NCI-H1417 treated with DMSO at 0.1 percent for 48 hours (cell line): Measurements from ENCODE around the gene AMIGO1.
"Not testable (repeated sequence)": the region's sequence is repeated elsewhere in the genome, so short reads cannot be mapped to it uniquely, and the experiment has no call there.

Source experiments
- DNase-seq: peaks from one replicate; lab custom pipeline; 2025; lab: John Stamatoyannopoulos, UW

AMIGO1 gene

DNA sequence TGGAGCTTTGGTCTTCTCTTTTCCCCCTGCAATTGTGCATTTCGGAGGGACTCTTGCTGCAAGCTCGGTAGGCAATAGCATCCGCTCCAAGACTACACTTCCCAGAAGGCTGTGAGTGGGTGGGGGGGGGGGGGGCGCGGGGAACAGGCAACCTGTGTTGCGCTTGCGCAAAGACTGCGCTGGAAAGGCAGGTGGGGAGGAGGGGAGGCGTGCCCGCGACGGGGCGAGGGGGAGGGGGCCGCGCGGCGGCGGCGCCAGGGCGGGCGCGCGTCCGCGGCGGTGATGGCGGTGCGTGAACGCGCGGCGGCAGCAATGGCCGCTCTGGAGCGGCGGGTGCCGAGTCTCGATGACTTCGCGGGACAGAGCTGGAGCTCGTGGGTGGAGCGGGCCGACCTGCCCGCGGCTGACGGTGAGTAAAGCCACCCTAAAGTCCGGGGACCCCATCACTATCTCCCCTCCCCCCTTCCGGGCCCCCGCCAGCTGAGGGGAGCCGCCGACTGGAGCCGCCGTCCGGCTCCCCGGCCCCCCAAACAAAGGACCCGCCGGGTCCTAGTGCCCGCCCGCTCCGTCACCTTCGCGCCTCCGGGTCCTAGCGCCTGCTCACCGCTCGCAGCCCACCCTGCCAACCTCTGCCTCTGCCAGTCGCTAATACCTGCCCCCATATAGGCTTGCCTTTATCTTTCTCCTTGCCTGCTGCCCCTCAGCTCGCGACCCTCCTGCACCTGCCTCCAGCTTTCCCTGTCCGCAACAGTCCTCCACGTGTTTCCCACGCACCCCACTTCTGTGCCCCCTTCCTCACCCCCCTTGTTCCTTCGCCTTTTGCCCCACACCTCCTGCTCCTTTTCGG is 25.6 kb downstream of the AMIGO1 start, which contains the start of gene ATXN7L2:
ATXN7L2 (plus strand) TSS at position 234 of the 847 bp plus-strand sequence; CDS start at position 283, 49 bp downstream.
- peak; percentile 65 for DNase-seq

DNA sequence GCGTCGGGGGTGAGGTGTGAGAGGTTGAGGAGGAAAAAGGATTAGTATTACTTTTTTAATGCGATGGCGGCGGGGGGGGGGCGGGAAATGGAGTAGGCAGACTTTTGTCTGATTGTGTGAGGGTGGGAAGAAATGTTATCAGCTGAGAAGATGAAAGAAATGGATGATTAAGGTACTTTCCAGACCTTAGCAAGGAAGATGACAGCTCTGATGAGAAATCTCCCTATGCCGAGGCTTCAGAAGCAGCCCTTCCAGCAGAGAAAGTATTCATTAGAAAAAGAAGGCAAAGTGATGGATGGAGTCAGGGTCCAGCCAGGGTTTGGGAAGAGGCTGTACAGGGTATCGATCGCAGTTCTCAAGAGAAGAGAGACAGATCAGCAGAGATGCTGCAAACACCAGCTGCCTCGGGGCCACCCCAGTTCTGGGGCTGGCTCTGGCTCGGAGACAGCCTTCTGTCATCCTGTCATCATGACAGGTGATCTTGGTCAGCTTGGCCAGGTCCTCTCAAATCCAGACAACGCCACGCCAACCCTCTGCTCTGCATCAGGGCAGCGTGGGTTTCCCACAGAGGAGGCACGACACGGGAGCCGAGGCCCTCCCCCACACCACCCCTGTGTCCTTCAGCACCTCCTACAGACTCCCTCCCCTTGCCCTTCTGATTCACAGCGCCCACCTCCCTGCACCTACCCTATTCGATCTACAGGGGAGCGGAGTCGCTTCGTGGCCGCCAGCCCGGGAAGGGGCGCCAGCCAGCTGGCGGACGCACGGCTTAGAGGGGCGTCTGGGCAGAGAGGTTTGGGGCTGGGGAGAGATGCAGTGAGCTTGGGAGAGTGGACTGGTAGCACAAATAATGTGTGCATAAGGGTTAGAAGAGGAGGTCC is 26.5 kb downstream of the AMIGO1 start:
- no peak for DNase-seq

DNA sequence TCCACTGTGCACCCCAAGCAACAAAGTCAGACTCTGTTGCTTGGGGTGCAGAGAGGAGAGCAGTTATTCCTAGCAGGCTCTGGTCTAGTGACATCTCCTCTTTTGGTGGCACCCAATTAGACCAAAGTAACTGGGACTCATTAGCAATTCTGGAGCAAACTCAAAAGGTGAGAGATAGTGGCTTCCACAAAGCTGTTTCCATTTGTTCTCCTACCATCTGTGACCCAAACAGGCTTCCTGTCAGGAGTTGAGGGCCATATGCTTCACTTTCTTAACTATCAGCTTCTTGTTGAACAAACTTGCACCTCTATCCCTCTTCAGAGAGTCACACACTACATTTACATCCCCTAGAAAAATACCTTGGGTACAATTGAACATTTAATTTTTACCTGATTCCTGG is 27.3 kb downstream of the AMIGO1 start:
- no peak for DNase-seq

DNA sequence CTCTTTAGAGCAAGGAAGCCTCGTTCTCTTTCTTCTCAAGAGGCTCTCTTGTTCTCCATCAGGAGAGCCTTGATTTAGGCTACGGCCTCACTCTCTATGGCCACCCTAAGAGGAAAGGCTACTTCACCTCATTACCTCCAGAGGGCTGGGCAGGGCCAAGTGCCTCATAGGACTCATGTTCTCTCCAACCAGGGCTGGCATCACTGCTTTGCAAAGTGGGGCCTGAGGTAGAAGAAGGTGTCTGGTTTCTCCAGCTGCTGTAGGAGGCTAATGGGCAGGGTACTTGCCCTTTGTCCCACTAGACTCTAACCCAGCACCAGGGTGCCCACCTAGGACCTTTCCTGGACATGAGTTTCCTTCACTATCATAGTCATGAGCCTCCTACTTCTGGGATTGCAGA is 27.9 kb downstream of the AMIGO1 start:
- DNase-seq, result no peak

DNA sequence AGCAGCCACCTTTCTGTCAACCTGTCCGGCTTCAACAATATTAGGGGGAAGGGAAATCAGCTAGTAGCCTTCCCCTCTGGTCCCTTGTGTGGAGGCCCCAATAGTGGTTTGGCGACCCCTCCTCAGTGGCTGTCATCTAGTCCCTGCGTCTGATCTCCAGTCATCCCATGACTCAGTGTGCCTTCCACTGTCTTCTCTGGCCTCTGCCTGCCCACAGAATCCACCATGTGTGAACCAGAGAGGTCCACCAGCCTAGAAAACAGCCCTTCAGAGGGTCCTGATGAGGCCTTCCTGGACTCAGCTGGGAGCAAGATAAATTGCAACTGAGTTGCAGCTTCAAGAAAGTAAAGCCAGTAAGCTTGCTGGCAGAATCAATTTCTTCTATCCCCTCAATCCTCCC is 29.6 kb downstream of the AMIGO1 start:
- DNase-seq, result no peak

DNA sequence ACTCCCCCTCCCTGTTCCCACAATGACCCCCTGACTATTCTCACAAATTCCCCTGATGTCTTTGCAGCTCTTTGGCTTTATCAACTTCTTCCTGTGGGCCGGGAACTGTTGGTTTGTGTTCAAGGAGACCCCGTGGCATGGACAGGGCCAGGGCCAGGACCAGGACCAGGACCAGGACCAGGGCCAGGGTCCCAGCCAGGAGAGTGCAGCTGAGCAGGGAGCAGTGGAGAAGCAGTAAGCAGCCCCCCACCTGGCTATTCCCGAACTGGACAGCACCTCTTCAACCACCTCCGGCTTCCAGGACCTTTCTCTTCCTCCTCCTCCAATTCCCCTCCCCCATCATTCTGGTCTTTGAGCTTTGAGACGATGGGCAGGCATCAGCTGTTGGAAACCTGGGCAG is 30.2 kb downstream of the AMIGO1 start:
- no peak for DNase-seq

DNA sequence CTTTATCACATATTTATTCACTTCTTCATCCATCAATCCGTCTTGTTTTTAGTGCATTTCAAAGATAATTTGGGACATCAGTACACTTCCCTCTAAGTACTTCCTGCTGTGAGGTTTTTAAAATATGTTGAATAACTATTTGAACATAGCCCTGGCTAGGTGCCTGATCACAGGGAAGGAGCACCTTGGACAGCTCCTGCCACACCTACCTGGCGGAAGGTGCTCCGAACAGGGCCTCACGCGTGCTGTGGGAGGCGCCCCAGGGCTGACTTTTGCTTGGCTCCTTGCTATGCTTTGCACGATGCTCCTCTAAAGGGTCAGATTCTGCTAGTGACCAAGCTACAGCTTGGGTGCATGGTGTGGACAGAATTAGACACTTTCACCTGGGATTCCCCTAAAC is 30.7 kb downstream of the AMIGO1 start:
- DNase-seq, result no peak

DNA sequence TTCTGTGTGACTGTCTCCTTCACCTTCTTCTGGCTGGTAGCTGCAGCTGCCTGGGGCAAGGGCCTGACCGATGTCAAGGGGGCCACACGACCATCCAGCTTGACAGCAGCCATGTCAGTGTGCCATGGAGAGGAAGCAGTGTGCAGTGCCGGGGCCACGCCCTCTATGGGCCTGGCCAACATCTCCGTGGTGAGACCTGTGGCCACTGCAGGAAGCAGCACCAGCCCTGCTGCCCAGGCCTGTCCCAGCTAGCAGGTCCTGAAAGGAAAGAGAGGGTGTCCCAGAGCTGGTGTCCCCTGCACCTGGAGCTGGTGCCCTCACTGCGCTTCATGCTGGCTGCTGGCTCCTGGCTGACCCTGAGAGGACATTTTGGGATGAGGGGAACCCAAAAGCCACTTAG is 31.7 kb downstream of the AMIGO1 start:
- DNase-seq, result no peak

DNA sequence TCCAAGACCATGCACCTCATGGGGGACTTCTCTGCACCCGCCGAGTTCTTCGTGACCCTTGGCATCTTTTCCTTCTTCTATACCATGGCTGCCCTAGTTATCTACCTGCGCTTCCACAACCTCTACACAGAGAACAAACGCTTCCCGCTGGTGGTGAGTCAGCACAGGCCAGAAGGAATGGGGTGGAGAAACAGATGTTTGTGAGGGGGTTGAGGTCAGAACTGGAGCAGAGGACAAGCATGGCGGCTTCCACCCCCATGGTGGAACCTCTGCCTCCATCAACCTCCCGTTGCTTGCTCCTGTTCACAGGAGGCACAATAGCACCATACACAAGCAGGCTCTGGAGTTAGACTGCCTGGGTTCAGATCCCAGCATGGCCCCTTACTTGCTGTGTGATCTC is 32.7 kb downstream of the AMIGO1 start:
- no peak for DNase-seq

DNA sequence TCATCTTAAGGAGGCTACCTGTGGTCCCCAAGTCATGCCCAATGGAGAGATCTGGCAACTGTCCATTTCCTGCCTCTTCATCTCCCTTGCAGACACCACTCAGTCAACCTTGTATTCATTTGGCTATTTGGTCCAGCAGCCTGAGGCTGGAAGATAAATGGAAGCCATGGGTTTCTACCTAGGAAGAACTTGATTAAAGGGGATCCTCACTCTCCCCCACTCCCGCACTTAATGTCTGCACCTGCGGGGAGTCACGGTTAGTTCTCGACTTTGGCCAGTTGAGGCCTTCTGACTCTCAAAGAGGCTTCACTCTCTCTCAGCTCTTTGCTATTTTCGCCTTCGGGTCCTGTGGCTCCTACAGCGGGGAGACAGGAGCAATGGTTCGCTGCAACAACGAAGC is 34.3 kb downstream of the AMIGO1 start:
- DNase-seq, result no peak

DNA sequence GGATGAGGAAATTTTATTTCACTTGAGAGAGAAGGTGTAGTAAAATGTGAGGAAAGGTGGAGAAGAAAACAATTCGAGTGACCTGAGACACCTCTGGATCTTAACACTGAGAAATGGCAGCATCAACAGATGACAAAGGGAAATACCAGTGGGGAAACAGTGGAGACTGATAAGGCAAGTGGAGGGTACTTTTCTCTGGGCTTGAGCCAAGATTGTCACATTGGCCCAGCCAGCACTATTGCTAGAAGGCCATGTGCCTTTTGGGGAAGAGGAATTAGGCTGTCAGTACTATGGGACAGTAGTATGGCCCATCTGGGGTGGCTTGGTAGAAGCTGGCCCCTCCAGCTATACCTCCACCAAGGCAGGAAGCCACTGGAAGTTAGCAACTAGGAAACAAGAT is 34.8 kb downstream of the AMIGO1 start:
- DNase-seq, result no peak

DNA sequence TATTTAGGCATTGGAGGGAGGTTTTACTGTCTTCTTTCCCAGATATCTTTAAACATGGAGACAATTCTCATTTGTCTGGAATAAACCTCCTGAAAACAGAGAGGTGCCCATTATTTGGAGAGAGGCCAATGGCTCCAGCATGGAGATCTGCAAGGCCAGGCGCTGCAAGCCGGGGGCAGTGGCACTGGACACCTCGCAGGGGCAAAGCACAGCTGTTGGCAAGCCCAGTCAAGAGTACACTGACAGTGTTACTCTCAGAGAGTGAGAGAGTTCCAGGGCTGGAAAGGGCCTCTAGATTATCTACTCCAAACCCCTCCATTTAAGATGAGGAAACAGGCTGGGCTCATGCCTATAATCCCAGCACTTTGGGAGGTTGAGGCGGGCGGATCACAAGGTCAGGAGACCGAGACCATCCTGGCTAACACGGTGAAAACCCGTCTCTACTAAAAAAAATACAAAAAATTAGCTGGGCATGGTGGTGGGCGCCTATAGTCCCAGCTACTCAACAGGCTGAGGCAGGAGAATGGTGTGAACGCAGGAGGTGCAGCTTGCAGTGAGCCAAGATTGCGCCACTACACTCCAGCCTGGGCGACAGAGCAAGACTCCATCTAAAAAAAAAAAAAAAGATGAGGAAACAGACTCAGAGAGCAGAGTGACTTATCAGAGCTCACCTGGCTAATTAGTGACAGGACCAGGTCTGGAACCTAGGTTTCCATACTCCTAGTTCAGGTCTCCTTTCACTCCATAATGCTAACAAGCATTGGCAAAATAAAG is 36.1 kb downstream of the AMIGO1 start:
- not testable (repeated sequence) for DNase-seq

DNA sequence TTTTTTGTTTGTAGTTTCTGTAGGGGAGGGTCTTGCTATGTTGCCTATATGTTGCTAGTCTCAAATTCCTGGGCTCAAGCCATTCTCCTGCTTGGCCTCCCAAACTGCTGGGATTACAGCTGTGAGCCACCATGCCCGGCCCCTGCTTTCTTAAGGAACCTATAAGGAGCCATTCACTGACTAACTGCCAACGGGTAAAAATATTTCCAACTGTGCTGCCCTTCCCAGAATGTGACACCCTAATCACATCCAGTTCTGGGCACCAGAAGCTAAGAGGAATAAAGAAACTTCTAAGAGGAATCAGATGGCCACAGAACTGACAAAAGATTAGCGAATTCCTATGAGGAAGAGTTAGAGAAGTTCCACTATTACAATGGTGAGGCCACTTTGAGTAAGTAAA is 36.7 kb downstream of the AMIGO1 start:
- DNase-seq, result no peak

DNA sequence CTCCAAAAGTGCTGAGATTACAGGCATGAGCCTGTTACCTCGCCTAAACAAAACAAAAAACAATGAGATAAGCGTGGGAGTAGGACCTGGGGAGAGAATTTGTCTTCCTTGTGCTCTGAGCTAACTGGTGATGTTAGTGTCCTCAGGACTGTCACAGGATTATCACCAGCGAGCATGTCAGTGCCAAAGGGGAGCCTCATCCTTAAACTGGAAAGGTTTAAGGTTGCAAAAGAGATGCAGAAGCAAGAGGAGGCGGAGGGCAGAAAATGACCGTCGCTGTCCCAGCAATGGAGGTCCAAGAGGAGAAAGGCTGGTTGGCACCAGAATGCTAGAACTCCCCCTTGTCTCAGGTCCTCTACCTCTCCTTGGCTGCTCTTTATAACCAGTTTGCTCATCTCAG is 39.3 kb downstream of the AMIGO1 start:
- DNase-seq, result no peak

DNA sequence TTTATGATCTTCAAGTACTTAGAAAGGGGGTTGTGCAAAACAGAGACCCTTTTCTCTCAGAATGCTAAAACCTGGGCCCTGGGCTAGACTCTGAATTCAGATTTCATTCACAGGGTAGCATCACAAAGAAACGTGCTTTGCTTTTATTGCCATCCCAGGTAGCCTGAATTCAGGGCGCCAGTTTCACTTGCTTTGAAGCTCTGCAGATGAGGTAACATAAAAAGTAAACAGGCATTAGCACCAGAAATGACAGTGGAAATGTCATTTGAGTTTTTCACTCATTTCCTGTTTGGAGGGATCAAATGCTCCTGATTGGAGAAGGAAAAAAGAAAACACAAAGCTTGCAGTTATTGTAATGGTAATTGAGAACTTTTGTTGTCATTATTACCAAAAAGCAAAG is 40.6 kb downstream of the AMIGO1 start:
- no peak for DNase-seq

DNA sequence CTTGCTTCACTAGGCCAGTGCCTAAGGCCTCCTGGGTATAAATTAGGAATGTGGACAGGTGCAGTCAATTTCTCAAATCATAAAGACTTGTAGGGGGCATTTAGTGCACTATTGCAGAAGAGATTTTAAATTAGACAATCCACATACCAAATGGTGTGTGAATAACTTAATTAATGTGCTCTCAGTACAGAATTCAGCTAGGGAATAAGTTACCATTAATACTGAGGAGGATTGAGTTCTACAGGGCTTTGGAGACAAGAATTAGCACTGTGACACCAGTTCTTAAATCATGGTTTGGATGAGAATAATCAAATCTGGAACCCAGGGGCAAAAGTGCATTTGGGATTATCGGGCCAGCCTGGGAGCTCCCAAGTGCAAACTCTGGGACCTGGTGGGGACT is 41.5 kb downstream of the AMIGO1 start:
- DNase-seq, result no peak

DNA sequence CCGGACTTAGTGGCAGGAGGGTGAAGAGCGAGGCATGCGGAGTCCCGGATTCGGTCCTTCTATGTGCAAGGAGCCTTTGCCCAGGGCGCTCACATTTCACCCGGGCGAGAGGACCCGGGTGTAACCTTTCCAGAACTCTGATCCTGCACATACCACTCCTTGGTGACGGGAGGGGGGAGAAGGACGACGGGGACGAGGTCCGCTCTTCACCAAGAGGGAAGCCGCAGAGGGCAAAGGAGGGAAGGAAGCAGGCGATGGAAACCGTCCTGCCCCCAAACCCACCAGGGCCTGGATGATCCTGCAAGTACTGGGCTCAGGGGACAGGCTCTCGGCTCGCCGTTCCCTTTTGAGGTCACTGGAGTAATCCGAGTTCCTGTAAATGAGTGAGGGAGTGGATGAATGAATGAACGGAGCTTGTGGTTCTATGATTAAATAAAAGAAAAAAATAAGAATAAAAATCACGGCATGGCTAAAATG is 42.2 kb downstream of the AMIGO1 start:
- no peak for DNase-seq

DNA sequence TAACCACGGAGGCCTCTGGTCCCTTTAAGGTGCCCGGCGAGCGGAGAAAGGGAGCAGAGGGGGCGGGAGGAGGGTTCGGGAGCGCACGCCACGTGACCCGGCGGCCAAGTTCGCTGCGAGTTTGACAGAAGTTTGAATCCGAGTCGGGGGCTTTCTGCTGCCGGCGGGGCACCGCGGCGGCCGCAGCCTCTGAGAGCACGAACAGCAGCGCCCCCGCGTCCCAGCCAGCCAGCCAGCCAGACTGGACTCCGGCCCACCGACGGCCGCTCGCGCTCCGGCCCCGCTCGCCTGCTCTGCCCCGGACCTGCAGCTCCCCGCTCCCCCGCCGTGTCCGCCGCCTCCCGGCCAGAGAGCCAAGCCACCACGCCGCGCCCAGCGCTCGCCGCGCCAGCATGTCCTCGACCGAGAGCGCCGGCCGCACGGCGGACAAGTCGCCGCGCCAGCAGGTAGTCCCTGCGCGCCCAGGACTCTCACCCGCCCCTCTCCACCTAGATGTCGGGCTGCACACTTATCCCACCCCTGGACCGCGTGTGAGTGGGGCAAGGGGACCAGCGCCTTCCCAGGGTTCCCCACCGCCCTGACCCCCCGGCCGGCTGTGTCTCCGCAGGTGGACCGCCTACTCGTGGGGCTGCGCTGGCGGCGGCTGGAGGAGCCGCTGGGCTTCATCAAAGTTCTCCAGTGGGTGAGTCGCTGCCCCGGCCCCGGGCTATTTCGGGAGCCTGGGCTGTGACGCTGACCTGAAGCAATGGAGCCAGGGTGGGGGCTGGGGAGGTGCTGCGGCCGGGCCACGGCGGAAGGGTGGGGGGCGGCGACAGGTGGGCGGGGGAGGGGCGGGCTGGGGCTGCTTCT is 42.9 kb downstream of the AMIGO1 start, which contains the start of gene SYPL2:
SYPL2 (plus strand) TSS at position 95 of the 849 bp plus-strand sequence; CDS start at position 393, 298 bp downstream.
- DNase-seq, result no peak

DNA sequence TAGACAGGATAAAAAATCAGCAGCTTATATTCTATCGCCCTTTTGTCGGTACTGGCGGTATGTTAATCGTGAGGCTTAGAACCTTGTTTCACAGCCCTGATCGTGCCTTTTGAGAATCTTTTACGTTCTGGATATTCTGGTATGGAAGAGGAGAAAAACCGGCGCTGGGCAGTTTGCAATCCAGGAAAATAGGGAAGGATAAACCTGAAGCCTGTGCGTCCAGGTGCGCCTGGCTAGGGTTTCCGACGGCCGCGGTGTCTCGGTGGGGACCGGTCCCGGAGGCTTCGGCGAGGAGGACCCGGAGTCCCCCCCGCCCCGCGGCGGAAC is 43.4 kb downstream of the AMIGO1 start:
- DNase-seq, result no peak

DNA sequence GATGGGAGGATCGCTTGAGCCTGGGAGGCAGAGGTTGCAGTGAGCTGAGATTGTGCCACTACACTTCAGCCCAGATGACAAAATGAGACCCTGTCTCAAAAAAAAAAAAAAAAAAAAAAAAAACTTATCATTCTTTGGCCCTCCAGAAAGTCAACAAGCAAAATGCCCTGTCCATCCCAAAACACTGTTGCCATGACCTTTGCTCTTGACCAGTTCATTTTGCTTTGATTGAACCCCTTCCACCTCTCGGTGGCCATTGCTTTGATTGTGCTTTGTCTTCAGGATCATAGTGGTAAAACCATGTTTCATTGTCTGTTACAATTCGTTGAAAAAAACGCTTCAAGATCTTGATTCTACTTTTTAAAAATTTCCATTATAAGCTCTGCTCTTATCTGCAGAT is 51.7 kb downstream of the AMIGO1 start:
- DNase-seq, result no peak

DNA sequence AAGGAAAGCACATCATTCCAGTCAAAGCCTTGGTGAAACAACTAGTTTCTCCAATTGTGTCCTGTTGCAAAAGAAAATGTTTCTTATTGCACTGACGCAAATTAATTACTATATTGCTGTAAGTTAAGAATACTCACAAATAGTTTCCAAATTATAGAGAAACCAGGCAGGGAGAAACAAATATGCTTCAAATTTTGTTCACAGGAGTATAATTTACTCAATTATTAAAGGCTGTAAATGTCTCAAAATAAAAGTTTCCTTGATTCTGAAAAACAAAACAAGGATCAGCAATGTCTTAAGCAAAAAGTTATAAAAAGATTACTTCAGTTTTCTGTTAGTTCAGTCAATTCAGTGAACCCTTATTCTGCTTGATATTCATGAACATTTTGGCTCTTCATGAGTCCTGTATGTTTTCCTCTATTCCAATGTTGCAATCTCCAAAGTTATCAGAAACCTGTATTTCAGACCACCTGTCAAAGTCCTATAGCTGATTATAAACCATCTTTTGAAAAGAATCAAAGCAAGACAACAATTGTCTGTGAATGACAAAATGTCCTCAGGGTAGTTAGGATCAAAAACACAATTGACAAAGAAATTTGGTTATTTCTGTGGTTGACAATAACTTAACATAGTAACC is 54.9 kb downstream of the AMIGO1 start:
- no peak for DNase-seq
